Spinal cord (tissue), 10 donors: ENCODE results near the gene CREBBP. TPM values are rescaled to one million over a fixed set of nuclear protein-coding genes. Genes with fewer than 3 reads are reported as not detected.

Experiments
- DNase-seq, 6 donors: peaks; one replicate each; pipeline versions ENCODE4 v3.0.0 to v3.0.0-alpha.2; 2013 to 2015; ENCODE audit warnings: low spot score in 6 of 6, low read depth in 4 of 6
- H3K27ac ChIP-seq: one replicate; pipeline ENCODE4 v1.5.1; 2013; ENCODE audit warnings: low read depth, low read length, control low read depth
- H3K27me3 ChIP-seq: one replicate; pipeline ENCODE4 v1.6.1; 2013; ENCODE audit warnings: low read length; ENCODE audit not compliant: control insufficient read depth, insufficient read depth
- H3K36me3 ChIP-seq: one replicate; pipeline ENCODE4 v1.6.1; 2013; ENCODE audit warnings: low read length; ENCODE audit not compliant: control insufficient read depth, insufficient read depth
- H3K4me1 ChIP-seq: one replicate; pipeline ENCODE4 v1.6.1; 2013; ENCODE audit warnings: low read length; ENCODE audit not compliant: control insufficient read depth, insufficient read depth
- H3K4me3 ChIP-seq: one replicate; pipeline ENCODE4 v1.5.1; 2013; ENCODE audit warnings: low read depth, low read length, control low read depth
- H3K9me3 ChIP-seq: one replicate; pipeline ENCODE4 v1.6.1; 2013; ENCODE audit warnings: low read length; ENCODE audit not compliant: control insufficient read depth, insufficient read depth
- WGBS: methylation state at CpG from one replicate; pipeline ENCODE4 v1.1.5; 2013; ENCODE audit warnings: missing lambda C conversion rate; ENCODE audit not compliant: insufficient coverage; 5-methylcytosine and 5-hydroxymethylcytosine counted together
- polyA plus RNA-seq, 2 donors: library from polyadenylated mRNA; unstranded; fragments of 120-200 nt; gene quantifications; one replicate each; pipeline ENCODE4 v1.2.1, GENCODE V29; 2013; ENCODE audit not compliant: insufficient read length in 2 of 2
- total RNA-seq, 2 donors: library from RNA; depleted of rRNA in 1 of 2; stranded (reverse); fragments of 120-200 nt in 1 of 2; fragments of >200 nt in 1 of 2; gene quantifications; one replicate each; pipeline versions ENCODE4 v1.2.3 to v1.2.4, GENCODE V29; 2013 to 2014
- donor health status: healthy.

The CREBBP gene
- total and polyA plus RNA-seq, 4 donors, result 41.5 to 64.3 (median 61.4) TPM

DNA sequence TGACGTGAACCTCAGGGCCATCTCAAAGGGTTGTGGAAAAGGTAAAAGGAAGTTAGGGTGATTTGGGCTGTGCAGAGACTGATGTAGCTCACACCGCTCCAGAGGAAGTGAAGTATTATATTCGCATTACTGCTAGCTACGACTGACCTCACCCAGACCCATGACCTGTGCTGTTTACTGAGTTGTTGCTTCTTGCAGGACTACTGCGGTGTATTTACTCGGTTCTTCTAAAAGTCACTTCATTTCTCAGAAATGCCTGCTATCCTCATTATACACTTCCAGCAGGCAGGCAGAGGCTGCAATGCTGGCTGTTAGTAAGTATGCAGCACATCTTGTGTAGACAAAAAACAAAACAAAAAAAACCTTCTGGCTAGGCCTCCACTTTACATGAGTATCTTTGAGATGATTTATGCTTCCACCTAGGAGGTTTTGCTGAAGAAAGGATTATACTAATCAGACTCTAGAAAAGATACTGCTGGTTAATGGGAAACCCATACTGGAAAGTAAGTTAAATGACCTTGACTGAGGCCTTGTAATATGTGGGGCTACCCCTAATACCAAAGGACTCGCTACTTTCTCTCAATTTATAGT lies 76.0 kb downstream of the CREBBP start:
- DNase-seq, result no peak
- no peaks in the 10 kb centered on the region for H3K4me1 ChIP-seq
- 88% methylated on average over 1 of the region's 7 CpGs for WGBS
- no peak overlapping the region for H3K4me3 ChIP-seq
- H3K9me3 ChIP-seq, result no peaks in the 10 kb centered on the region
- H3K27ac ChIP-seq, result no peak overlapping the region
- peaks cover 23% of the 10 kb centered on the region for H3K36me3 ChIP-seq
- no peaks in the 10 kb centered on the region for H3K27me3 ChIP-seq

DNA sequence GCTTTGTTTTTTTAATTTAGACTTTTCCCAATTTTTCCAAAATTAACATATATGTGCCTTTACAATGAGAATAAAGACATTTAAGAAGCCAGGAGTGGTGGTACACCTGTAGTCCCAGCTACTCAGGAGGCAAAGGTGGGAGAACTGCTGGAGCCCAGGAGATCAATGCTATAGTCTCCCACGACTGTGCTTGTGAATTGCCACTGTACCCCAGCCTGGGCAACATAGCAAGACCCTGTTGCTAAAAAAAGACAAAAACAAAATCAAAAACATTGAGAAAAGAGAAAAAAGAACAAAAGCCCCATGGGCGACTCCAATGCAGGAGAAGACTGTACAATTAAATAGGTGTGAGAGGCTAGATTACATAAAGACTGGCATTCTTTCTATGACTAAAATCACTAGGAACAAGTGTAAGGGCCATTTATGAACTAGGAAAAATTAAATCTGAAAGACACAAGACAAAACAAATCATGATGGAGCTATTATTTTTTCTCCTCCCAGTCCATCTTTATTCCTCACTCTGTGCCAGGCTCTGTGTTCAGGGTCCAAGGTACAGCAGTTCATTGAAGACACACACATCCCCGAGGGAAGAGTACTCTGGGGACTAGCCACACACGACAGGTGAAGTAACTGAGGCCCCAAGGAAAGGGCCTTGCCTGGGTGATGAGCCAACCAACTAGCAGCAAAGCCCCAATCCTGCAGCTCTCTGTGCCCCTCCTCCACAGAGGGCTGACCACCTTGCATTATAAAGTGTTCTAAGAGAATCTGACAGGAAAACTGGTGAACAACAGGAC lies 79.8 kb downstream of the CREBBP start:
- Histone ChIP-seq H3K36me3 (peaks cover 4% of the 10 kb centered on the region), H3K27ac (no peak overlapping the region), H3K27me3 (no peaks in the 10 kb centered on the region), H3K4me3 (no peak overlapping the region), H3K9me3 (no peaks in the 10 kb centered on the region), H3K4me1 (no peaks in the 10 kb centered on the region)
- DNase-seq, result no peak
- WGBS, result 90% methylated on average over 2 of the region's 4 CpGs

DNA sequence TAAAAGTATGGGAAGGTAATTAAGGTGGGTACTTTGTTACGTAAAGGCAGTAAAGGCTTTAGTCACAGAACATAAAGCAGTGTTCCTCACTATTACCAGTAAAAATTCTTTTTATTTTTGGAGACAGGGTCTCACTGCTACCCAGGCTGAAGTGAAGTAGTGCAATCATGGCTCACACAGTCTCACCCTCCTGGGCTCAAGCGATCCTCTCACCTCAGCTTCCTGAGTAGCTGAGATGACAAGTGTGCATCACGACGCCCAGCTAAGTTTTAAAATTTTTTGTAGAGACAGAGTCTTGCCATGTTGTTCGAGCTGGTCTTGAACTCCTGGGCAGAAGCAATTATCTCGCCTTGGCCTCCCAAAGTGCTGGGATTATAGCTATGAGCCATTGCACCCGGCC lies 80.5 kb downstream of the CREBBP start:
- H3K27me3 ChIP-seq, result no peaks in the 10 kb centered on the region
- 79% methylated on average over 2 of the region's 7 CpGs for WGBS
- no peaks in the 10 kb centered on the region for H3K9me3 ChIP-seq
- no peak overlapping the region for H3K27ac ChIP-seq
- no peak for DNase-seq
- peaks cover 4% of the 10 kb centered on the region for H3K36me3 ChIP-seq
- no peak overlapping the region for H3K4me3 ChIP-seq
- no peaks in the 10 kb centered on the region for H3K4me1 ChIP-seq

DNA sequence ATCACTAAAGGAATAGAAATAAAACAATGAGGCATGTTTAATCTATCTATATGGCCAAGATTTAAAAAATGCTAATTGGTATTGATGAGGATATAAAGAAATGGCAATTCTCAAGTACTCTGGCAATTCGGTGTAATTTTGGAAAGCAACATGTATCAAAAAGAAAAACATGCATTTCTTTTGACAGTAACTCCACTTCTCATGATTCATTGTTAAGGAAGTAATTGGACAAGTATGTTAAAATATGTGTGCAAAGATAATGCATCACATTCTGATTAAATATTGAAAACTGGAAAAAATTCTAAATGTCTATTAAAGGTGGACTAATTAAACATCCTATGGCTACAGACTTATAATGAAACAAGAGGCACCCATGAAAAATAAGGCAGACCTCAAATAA lies 81.2 kb downstream of the CREBBP start:
- H3K4me3 ChIP-seq, result no peak overlapping the region
- DNase-seq, result no peak
- WGBS, result no CpG with 5 or more reads among the region's 1 CpG
- H3K36me3 ChIP-seq, result peaks cover 4% of the 10 kb centered on the region
- H3K27ac ChIP-seq, result no peak overlapping the region
- no peaks in the 10 kb centered on the region for H3K4me1 ChIP-seq
- no peaks in the 10 kb centered on the region for H3K9me3 ChIP-seq
- no peaks in the 10 kb centered on the region for H3K27me3 ChIP-seq

DNA sequence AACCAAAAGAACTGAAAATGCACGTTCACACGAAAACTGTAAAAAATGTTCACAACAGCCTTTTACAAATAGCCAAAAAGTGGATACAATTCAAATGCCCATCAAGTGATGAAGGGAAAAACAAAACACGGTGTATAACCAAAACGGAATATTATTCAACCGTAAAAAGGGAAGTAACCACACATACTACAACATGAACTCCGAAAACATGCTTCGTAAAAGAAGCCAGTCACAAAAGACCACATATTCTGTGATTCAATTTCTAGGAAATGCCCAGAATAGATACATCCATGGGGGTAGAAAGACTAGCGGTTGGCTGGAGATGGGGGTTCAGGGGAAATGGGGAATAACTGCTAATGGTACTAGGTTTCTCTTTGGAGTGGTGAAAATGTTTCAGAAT lies 81.7 kb downstream of the CREBBP start:
- no peak overlapping the region for H3K27ac ChIP-seq
- peaks cover 2% of the 10 kb centered on the region for H3K4me1 ChIP-seq
- H3K4me3 ChIP-seq, result no peak overlapping the region
- WGBS, result no CpG with 5 or more reads among the region's 8 CpGs
- DNase-seq, result no peak
- H3K27me3 ChIP-seq, result no peaks in the 10 kb centered on the region
- H3K36me3 ChIP-seq, result peaks cover 4% of the 10 kb centered on the region
- H3K9me3 ChIP-seq, result no peaks in the 10 kb centered on the region

DNA sequence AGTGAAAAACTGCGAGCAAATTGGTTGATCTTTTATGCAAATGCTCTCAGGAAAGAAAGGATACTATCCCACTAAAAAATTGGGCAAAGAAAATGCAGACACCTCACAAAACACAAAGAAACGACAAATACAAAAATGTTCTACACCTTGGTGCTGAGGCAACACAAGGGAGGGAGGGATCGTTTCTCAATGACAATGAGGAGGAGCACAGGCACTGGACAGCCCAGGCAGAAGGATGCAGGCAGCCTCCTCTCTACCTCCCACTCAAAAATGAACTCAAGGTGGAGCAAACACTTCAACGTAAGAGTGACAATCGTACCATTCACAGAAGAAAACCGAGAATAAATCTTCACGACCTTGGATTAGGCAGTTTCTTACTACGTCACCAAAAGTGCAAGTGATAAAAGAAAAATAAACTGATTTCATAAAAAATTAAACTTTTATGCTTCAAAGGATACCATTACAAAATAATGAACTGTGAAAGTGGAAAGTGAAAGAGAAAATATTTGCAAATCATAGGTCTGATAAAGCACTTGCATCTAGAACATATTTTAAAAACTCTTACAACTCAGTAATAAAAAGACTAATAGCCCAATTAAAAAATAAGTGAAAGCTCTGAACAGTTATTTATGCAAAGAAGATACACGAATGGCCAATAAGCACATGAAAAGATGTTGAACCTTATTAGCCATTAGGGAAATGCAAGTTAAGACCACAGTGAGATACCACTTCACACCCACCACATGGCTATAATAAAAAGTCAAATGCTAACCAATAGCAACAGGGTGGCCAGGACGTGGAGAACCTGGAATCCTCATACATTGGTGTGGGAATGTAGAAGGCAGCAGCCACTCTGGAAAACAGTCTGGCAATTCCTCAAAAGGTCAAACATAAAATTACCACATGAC lies 82.4 kb downstream of the CREBBP start:
- no CpG with 5 or more reads among the region's 10 CpGs for WGBS
- Histone ChIP-seq H3K4me3 (no peak overlapping the region), H3K36me3 (peaks cover 1% of the 10 kb centered on the region), H3K27ac (no peak overlapping the region), H3K9me3 (no peaks in the 10 kb centered on the region), H3K27me3 (no peaks in the 10 kb centered on the region), H3K4me1 (peaks cover 5% of the 10 kb centered on the region)
- no peak for DNase-seq

DNA sequence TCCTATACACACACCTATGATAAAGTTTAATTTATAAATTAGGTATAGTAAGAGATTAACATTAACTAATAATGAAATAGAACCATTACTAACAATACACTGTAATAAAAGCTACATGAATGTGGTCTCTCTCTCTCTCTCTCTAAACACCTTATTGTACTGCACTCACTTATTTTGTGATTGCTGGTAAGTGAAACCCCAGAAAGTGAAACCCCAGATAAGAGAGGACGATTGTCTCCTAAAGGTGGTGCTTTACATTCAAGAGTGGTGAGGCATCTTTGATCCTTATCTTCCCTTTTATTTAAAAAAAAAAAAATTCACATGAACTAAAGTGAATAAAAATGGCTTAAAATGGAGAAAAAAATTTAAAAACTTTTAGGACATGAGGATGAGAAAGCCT lies 83.0 kb downstream of the CREBBP start:
- Histone ChIP-seq H3K27me3 (no peaks in the 10 kb centered on the region), H3K36me3 (peaks cover 8% of the 10 kb centered on the region), H3K9me3 (no peaks in the 10 kb centered on the region), H3K4me3 (no peak overlapping the region), H3K27ac (no peak overlapping the region), H3K4me1 (peaks cover 10% of the 10 kb centered on the region)
- DNase-seq, result no peak
- no CpG with 5 or more reads among the region's 1 CpG for WGBS

DNA sequence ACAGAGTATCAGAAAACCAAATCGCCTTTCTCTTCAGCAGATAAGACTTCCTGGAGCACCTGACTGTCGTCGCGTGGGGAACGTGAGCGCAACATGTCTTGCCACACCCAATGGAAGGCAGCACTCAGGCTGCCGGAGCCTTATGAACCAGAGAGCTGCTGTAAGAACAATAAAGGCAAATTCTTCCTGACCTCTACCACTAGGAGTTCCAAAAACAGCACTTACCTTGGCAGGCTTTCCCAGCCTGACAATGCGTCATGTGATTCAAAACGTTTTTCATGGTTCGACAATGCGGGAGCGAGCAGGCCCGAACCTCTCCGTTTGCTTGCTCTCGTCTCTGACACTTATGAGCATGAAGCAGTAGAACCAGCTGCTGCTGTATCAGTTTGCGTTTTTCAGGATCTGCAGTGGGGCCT lies 87.3 kb downstream of the CREBBP start:
- Histone ChIP-seq H3K27ac (peak overlapping the region; percentile 19), H3K9me3 (no peaks in the 10 kb centered on the region), H3K27me3 (no peaks in the 10 kb centered on the region), H3K4me3 (no peak overlapping the region), H3K4me1 (peaks cover 10% of the 10 kb centered on the region), H3K36me3 (peaks cover 33% of the 10 kb centered on the region)
- 65% methylated on average over 15 of the region's 16 CpGs for WGBS
- peak in 3 of 6 donors; percentile 17 to 58 (median 39) for DNase-seq

DNA sequence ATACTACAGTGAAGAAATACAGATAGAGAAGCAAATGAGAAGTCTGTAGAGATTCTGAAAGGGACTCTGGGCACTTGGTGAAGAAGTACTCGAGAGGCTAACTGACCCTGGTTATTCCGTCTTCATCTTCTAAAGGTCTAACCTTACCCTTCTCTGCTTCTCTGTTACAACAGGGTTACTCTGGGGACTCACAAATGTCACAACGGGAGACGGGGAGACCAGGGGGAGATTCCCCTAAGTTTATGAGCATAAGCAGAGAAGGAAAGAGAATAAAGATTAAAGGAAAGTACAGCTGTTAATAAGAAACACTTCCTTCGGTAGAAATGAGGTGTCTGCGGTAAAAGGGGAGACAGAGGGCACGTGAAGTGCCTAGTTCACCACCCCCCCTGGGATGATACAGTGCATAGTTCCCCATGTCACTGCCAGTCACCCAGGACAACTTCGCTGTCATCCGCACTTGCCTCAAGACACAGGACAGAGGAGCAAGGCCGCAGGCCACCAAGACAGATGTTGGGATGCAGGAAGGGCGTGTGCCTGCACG lies 88.0 kb downstream of the CREBBP start:
- Histone ChIP-seq H3K4me3 (no peak overlapping the region), H3K9me3 (no peaks in the 10 kb centered on the region), H3K27me3 (no peaks in the 10 kb centered on the region), H3K27ac (peak overlapping the region; percentile 18), H3K36me3 (peaks cover 39% of the 10 kb centered on the region), H3K4me1 (peaks cover 10% of the 10 kb centered on the region)
- 100% methylated on average over 5 of the region's 12 CpGs for WGBS
- no peak for DNase-seq
